ENCODE data around the gene SAMD14.

The SAMD14 gene

GRCh38 chr17:50169121-50169764 is 39.3 kb upstream of the SAMD14 start:
- Mint-ChIP-seq H3K4me1 (ENCODE audit: low read depth) (peaks cover 15% of the 10 kb centered on the region), H3K27me3 (ENCODE audit: low read depth) (no peaks in the 10 kb centered on the region), H3K27ac (peak overlapping the region; percentile 70), H3K9me3 (no peaks in the 10 kb centered on the region), H3K36me3 (ENCODE audit: low read depth) (no peaks in the 10 kb centered on the region), H3K4me3 (peak overlapping the region; percentile 65)
- peak; percentile 60 for DNase-seq (ENCODE audit: low spot score)

GRCh38 chr17:50168319-50168718 is 38.4 kb upstream of the SAMD14 start:
- Mint-ChIP-seq H3K4me3 (no peak overlapping the region), H3K9me3 (no peaks in the 10 kb centered on the region), H3K4me1 (ENCODE audit: low read depth) (peaks cover 19% of the 10 kb centered on the region), H3K27me3 (ENCODE audit: low read depth) (no peaks in the 10 kb centered on the region), H3K27ac (peak overlapping the region; percentile 70), H3K36me3 (ENCODE audit: low read depth) (no peaks in the 10 kb centered on the region)
- no peak for DNase-seq (ENCODE audit: low spot score)

- no peak overlapping the region for H3K27ac Mint-ChIP-seq
Measured at GRCh38 chr17:50167371-50167770, 37.4 kb upstream of the SAMD14 start.

GRCh38 chr17:50166518-50167181 is 36.7 kb upstream of the SAMD14 start:
- H3K27me3 Mint-ChIP-seq (ENCODE audit: low read depth) = no peaks in the 10 kb centered on the region
- H3K36me3 Mint-ChIP-seq (ENCODE audit: low read depth) = peaks cover 1% of the 10 kb centered on the region
- peaks cover 5% of the 10 kb centered on the region for H3K9me3 Mint-ChIP-seq
- DNase-seq (ENCODE audit: low spot score) = no peak
- no peak overlapping the region for H3K4me3 Mint-ChIP-seq
- no peak overlapping the region for H3K27ac Mint-ChIP-seq
- H3K4me1 Mint-ChIP-seq (ENCODE audit: low read depth) = peaks cover 29% of the 10 kb centered on the region

More at GRCh38 chr17:50167371-50167770, 37.4 kb upstream of the SAMD14 start:
- Mint-ChIP-seq H3K36me3 (ENCODE audit: low read depth) (no peaks in the 10 kb centered on the region), H3K27me3 (ENCODE audit: low read depth) (no peaks in the 10 kb centered on the region), H3K4me1 (ENCODE audit: low read depth) (peaks cover 22% of the 10 kb centered on the region), H3K9me3 (peaks cover 4% of the 10 kb centered on the region), H3K4me3 (no peak overlapping the region)
- DNase-seq (ENCODE audit: low spot score) = no peak

GRCh38 chr17:50165867-50166517 is 36.0 kb upstream of the SAMD14 start, which contains the start of gene SGCA:
SGCA (plus strand) TSS chr17:50166005; CDS start chr17:50166041, 36 bp downstream.
- peaks cover 29% of the 10 kb centered on the region for H3K4me1 Mint-ChIP-seq (ENCODE audit: low read depth)
- H3K27me3 Mint-ChIP-seq (ENCODE audit: low read depth) = no peaks in the 10 kb centered on the region
- H3K4me3 Mint-ChIP-seq = no peak within 1 kb of the TSS

GRCh38 chr17:50165466-50165865 is 35.5 kb upstream of the SAMD14 start:
- DNase-seq (ENCODE audit: low spot score) = no peak
- Mint-ChIP-seq H3K27me3 (ENCODE audit: low read depth) (no peaks in the 10 kb centered on the region), H3K27ac (peak overlapping the region; percentile 38), H3K9me3 (peaks cover 5% of the 10 kb centered on the region), H3K4me1 (ENCODE audit: low read depth) (peaks cover 32% of the 10 kb centered on the region), H3K36me3 (ENCODE audit: low read depth) (peaks cover 1% of the 10 kb centered on the region), H3K4me3 (no peak overlapping the region)

More at GRCh38 chr17:50165867-50166517, 36.0 kb upstream of the SAMD14 start, which contains the start of gene SGCA:
- peak within 1 kb of the TSS; percentile 38 for H3K27ac Mint-ChIP-seq
- peaks cover 1% of the 10 kb centered on the region for H3K36me3 Mint-ChIP-seq (ENCODE audit: low read depth)
- H3K9me3 Mint-ChIP-seq = peaks cover 5% of the 10 kb centered on the region
- DNase-seq (ENCODE audit: low spot score) = no peak

GRCh38 chr17:50165066-50165465 is 35.1 kb upstream of the SAMD14 start:
- Mint-ChIP-seq H3K4me3 (no peak overlapping the region), H3K27me3 (ENCODE audit: low read depth) (peaks cover 2% of the 10 kb centered on the region), H3K27ac (peak overlapping the region; percentile 38), H3K9me3 (peaks cover 5% of the 10 kb centered on the region), H3K4me1 (ENCODE audit: low read depth) (peaks cover 34% of the 10 kb centered on the region), H3K36me3 (ENCODE audit: low read depth) (peaks cover 1% of the 10 kb centered on the region)
- no peak for DNase-seq (ENCODE audit: low spot score)

GRCh38 chr17:50164697-50164988 is 34.7 kb upstream of the SAMD14 start:
- Mint-ChIP-seq H3K4me3 (no peak overlapping the region), H3K27ac (no peak overlapping the region), H3K36me3 (ENCODE audit: low read depth) (peaks cover 1% of the 10 kb centered on the region), H3K4me1 (ENCODE audit: low read depth) (peaks cover 36% of the 10 kb centered on the region), H3K9me3 (peaks cover 5% of the 10 kb centered on the region), H3K27me3 (ENCODE audit: low read depth) (peaks cover 6% of the 10 kb centered on the region)
- no peak for DNase-seq (ENCODE audit: low spot score)

GRCh38 chr17:50163843-50164696 is 34.1 kb upstream of the SAMD14 start:
- no peak overlapping the region for H3K27ac Mint-ChIP-seq
- H3K4me3 Mint-ChIP-seq = no peak overlapping the region
- peaks cover 1% of the 10 kb centered on the region for H3K36me3 Mint-ChIP-seq (ENCODE audit: low read depth)
- peaks cover 35% of the 10 kb centered on the region for H3K4me1 Mint-ChIP-seq (ENCODE audit: low read depth)
- no peak for DNase-seq (ENCODE audit: low spot score)
- peaks cover 5% of the 10 kb centered on the region for H3K9me3 Mint-ChIP-seq
- peaks cover 9% of the 10 kb centered on the region for H3K27me3 Mint-ChIP-seq (ENCODE audit: low read depth)

GRCh38 chr17:50162466-50163254 is 32.7 kb upstream of the SAMD14 start:
- Mint-ChIP-seq H3K27me3 (ENCODE audit: low read depth) (peaks cover 9% of the 10 kb centered on the region), H3K36me3 (ENCODE audit: low read depth) (peaks cover 1% of the 10 kb centered on the region), H3K27ac (peak overlapping the region; percentile 96), H3K4me1 (ENCODE audit: low read depth) (peaks cover 38% of the 10 kb centered on the region), H3K4me3 (peak overlapping the region; percentile 75), H3K9me3 (peaks cover 5% of the 10 kb centered on the region)
- no peak for DNase-seq (ENCODE audit: low spot score)

GRCh38 chr17:50161911-50162288 is 31.9 kb upstream of the SAMD14 start:
- Mint-ChIP-seq H3K9me3 (peaks cover 5% of the 10 kb centered on the region), H3K36me3 (ENCODE audit: low read depth) (peaks cover 1% of the 10 kb centered on the region), H3K4me1 (ENCODE audit: low read depth) (peaks cover 38% of the 10 kb centered on the region), H3K27ac (peak overlapping the region; percentile 96), H3K4me3 (peak overlapping the region; percentile 75), H3K27me3 (ENCODE audit: low read depth) (peaks cover 9% of the 10 kb centered on the region)
- no peak for DNase-seq (ENCODE audit: low spot score)

- H3K9me3 Mint-ChIP-seq = peaks cover 5% of the 10 kb centered on the region
- H3K36me3 Mint-ChIP-seq (ENCODE audit: low read depth) = peaks cover 1% of the 10 kb centered on the region
- peak overlapping the region; percentile 75 for H3K4me3 Mint-ChIP-seq
- DNase-seq (ENCODE audit: low spot score) = peak; percentile 96
- peaks cover 38% of the 10 kb centered on the region for H3K4me1 Mint-ChIP-seq (ENCODE audit: low read depth)
- H3K27me3 Mint-ChIP-seq (ENCODE audit: low read depth) = peaks cover 9% of the 10 kb centered on the region
- peak overlapping the region; percentile 96 for H3K27ac Mint-ChIP-seq
Measured at GRCh38 chr17:50161023-50161910, 31.3 kb upstream of the SAMD14 start.
